Spleen (tissue), 13 donors: ENCODE data around the gene VAMP2. TPM values are rescaled to one million over a fixed set of nuclear protein-coding genes. Genes with fewer than 3 reads are reported as not detected.
A peak's percentile ranks its signal among the peaks of the same experiment; 100 is the strongest.

Experiments
- DNase-seq: peaks from one replicate; pipeline ENCODE4 v3.0.0-alpha.2; 2020
- H3K27ac ChIP-seq, 8 donors: fragments of 200-600 bp; sonication (generic) in 7 of 8; 1 replicate in 4 of 8; 2 replicates in 4 of 8; pipeline versions ENCODE4 v1.5.0 to v1.8.0; 2016 to 2021; ENCODE audit warnings: inconsistent platforms in 4 of 8, mild to moderate bottlenecking in 4 of 8, moderate library complexity in 1 of 8
- H3K27me3 ChIP-seq, 7 donors: fragments of 200-600 bp; sonication (generic) in 6 of 7; replicated peaks in 1 of 7; 1 replicate in 4 of 7; 2 replicates in 3 of 7; pipeline versions ENCODE4 v1.5.0 to v1.8.0; 2016 to 2021; ENCODE audit warnings: inconsistent platforms in 3 of 7, mild to moderate bottlenecking in 1 of 7
- H3K36me3 ChIP-seq, 6 donors: fragments of 200-600 bp; sonication (generic) in 5 of 6; 1 replicate in 4 of 6; 2 replicates in 2 of 6; pipeline versions ENCODE4 v1.5.0 to v1.8.0; 2016 to 2021; ENCODE audit warnings: inconsistent platforms in 2 of 6
- H3K4me1 ChIP-seq, 6 donors: fragments of 200-600 bp; sonication (generic) in 5 of 6; 1 replicate in 3 of 6; 2 replicates in 3 of 6; pipeline versions ENCODE4 v1.5.0 to v1.8.0; 2016 to 2021; ENCODE audit warnings: inconsistent platforms in 3 of 6
- H3K4me3 ChIP-seq, 8 donors: fragments of 200-600 bp; sonication (generic) in 7 of 8; 1 replicate in 4 of 8; 2 replicates in 4 of 8; pipeline versions ENCODE4 v1.5.0 to v1.8.0; 2016 to 2021; ENCODE audit warnings: inconsistent platforms in 4 of 8, mild to moderate bottlenecking in 4 of 8, moderate library complexity in 2 of 8
- H3K9me3 ChIP-seq, 8 donors: fragments of 200-600 bp; sonication (generic) in 7 of 8; 1 replicate in 4 of 8; 2 replicates in 4 of 8; pipeline versions ENCODE4 v1.5.0 to v1.8.0; 2016 to 2021; ENCODE audit warnings: inconsistent platforms in 4 of 8
- POLR2A ChIP-seq, 3 donors: fragments of 450-650 bp; IDR thresholded peaks; one replicate each; pipeline ENCODE4 v1.5.1; 2017; ENCODE audit warnings: antibody characterized with exemption in 3 of 3, mild to moderate bottlenecking in 1 of 3
- POLR2AphosphoS5 ChIP-seq, 3 donors: sonication (generic); formaldehyde crosslinking; IDR thresholded peaks; one replicate each; pipeline ENCODE4 v1.5.1; 2017; ENCODE audit warnings: antibody characterized with exemption in 3 of 3
- WGBS, 5 donors: extraction: QIAGEN DNeasy Blood & Tissue Kit in 3 of 5; methylation state at CpG; one replicate each; pipeline versions ENCODE4 v1.1.5 to v1.1.7; 2013 to 2018; 5-methylcytosine and 5-hydroxymethylcytosine counted together
- intact Hi-C: fragments of 100-400 bp; cut with DNase I; formaldehyde crosslinking; loops from one replicate; pipeline ENCODE4 v1.15.0; 2023; ENCODE audit warnings: low total_unique reads
- long read RNA-seq, 2 donors: transcript quantifications; one replicate each; lab custom pipeline, GENCODE V29; 2026
- polyA plus RNA-seq, 3 donors: library from polyadenylated mRNA; stranded (reverse); fragments of 200-250 nt; gene quantifications; one replicate each; pipeline ENCODE4 v1.2.1, GENCODE V29; 2013
- total RNA-seq, 7 donors: library from RNA; depleted of rRNA in 3 of 7; stranded (reverse); fragments of >200 nt in 3 of 7; fragmentation: NEBNext Ultra II Directional in 4 of 7; extraction: Animal tissue kit (Norgen Biotek cat#: 25700) in 4 of 7; gene quantifications; one replicate each; pipeline versions ENCODE4 v1.1.0 to v1.2.1, GENCODE V29; 2016 to 2021
- TF ChIP-seq, protein P1 (sequence below), 11 experiments: fragments of 200-600 bp in 7 of 11; fragments of 450-650 bp in 4 of 11; sonication (generic) in 4 of 11; IDR thresholded peaks in 8 of 11; conservative IDR thresholded peaks in 3 of 11; 1 replicate in 7 of 11; 2 replicates in 4 of 11; pipeline versions ENCODE4 v1.4.0 to v1.8.0; 2016 to 2021; ENCODE audit warnings: antibody characterized with exemption in 11 of 11, inconsistent platforms in 4 of 11, mild to moderate bottlenecking in 1 of 11
- donor health status: healthy with polysubstance abuse.
- donor health status: DM: no; HTN: no; CAD: no; lungs with moderate emphysema.
- donor health status: DM: no; HTN: no; CAD: no.
- donor health status: Bipolar disorder and iron deficiency.
- donor health status: healthy.
- donor health status: DM: no; HTN: no; CAD: no.
- donor health status: DM: yes; HTN: yes; CAD: no.

The VAMP2 gene, protein sequence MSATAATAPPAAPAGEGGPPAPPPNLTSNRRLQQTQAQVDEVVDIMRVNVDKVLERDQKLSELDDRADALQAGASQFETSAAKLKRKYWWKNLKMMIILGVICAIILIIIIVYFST
- 10 to 100 TPM; 37.5 to 94.8 (median 65.7) TPM for total RNA-seq
- polyA plus RNA-seq: 10 to 100 TPM; 38.7 to 57.8 (median 38.8) TPM
- long read RNA-seq, donor 1, transcript VAMP2-201 (5 exons, 2,153 nt): major isoform, 17 of 21 reads
- long read RNA-seq, donor 1, partial matches to known transcripts: 0 of 21 reads
- long read RNA-seq, donor 1, other reads (novel, unspliced or antisense): 0 of 21 reads
- long read RNA-seq, donor 2, transcript VAMP2-201 (5 exons, 2,153 nt): major isoform, 22 of 28 reads
- long read RNA-seq, donor 2, transcript VAMP2-203 (4 exons, 557 nt): minor isoform, 6 of 28 reads
- long read RNA-seq, donor 2, partial matches to known transcripts: 0 of 28 reads
- long read RNA-seq, donor 2, other reads (novel, unspliced or antisense): 0 of 28 reads

DNA sequence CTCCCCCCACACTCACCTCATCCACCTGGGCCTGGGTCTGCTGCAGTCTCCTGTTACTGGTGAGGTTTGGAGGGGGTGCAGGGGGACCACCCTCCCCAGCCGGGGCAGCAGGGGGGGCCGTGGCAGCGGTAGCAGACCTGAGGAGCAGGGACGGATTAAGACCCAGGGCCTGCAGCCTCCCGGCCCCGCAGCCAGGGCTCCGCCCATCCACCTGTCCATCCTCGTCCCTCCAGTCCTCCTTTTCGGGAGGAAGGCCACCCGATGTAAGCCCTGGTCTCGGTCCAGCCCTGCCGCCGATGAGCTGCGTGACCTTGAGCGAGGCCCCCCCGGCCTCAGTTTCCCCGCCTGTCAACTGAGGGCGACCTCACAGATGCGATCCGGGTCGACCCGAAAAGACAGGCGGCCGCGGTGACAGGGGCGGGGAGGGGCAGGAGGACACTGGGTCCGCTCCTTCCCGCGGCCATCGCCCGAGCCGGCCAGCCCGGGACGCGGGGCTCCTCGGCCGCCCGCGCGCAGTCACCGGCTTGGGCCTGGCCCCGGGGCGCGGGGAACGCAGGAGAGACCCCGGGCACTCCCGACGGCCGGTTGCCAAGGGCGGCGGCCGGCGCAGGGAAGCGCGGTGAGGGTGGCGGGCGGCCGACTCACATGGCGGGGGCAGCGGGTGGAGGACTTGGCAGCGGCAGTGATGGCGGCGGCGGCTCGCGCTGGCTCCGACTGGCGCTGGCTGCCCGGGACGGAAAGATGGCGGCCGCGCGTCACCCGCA is at the start of gene VAMP2:
Gene VAMP2 (minus strand): TSS at position 716 of the 764 bp plus-strand sequence. CDS start 69 bp downstream, at position 647.
- Histone ChIP-seq H3K4me3 (peak within 1 kb of the TSS; percentile 72 to 96 (median 82)), H3K4me1 (peaks cover 36 to 78% (median 69%) of the 10 kb centered on the region in 6 donors), H3K9me3 (no peaks in the 10 kb centered on the region), H3K36me3 (peaks cover 0 to 38% (median 23%) of the 10 kb centered on the region in 6 donors), H3K27me3 (no peaks in the 10 kb centered on the region), H3K27ac (peak within 1 kb of the TSS; percentile 98 to 100 (median 100))
- TF ChIP-seq, protein P1, sequence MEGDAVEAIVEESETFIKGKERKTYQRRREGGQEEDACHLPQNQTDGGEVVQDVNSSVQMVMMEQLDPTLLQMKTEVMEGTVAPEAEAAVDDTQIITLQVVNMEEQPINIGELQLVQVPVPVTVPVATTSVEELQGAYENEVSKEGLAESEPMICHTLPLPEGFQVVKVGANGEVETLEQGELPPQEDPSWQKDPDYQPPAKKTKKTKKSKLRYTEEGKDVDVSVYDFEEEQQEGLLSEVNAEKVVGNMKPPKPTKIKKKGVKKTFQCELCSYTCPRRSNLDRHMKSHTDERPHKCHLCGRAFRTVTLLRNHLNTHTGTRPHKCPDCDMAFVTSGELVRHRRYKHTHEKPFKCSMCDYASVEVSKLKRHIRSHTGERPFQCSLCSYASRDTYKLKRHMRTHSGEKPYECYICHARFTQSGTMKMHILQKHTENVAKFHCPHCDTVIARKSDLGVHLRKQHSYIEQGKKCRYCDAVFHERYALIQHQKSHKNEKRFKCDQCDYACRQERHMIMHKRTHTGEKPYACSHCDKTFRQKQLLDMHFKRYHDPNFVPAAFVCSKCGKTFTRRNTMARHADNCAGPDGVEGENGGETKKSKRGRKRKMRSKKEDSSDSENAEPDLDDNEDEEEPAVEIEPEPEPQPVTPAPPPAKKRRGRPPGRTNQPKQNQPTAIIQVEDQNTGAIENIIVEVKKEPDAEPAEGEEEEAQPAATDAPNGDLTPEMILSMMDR (IDR thresholded peaks at IDR 0.05 in 8 of 11, conservative IDR thresholded peaks at IDR 0.05 in 3 of 11): peak in 6 of 11 experiments; percentile 12 to 38 (median 24)
- TF ChIP-seq POLR2AphosphoS5 (IDR thresholded peaks at IDR 0.05) (peak; percentile 93 to 94 (median 93)), POLR2A (IDR thresholded peaks at IDR 0.05) (peak in 2 of 3 donors; percentile 59 to 70)
- 0 to 1% (median 1%) methylated on average over 48 to 75 of the region's 75 CpGs for WGBS, 5 donors
- DNase-seq: peak; percentile 96
- intact Hi-C loops: no loop called here

DNA sequence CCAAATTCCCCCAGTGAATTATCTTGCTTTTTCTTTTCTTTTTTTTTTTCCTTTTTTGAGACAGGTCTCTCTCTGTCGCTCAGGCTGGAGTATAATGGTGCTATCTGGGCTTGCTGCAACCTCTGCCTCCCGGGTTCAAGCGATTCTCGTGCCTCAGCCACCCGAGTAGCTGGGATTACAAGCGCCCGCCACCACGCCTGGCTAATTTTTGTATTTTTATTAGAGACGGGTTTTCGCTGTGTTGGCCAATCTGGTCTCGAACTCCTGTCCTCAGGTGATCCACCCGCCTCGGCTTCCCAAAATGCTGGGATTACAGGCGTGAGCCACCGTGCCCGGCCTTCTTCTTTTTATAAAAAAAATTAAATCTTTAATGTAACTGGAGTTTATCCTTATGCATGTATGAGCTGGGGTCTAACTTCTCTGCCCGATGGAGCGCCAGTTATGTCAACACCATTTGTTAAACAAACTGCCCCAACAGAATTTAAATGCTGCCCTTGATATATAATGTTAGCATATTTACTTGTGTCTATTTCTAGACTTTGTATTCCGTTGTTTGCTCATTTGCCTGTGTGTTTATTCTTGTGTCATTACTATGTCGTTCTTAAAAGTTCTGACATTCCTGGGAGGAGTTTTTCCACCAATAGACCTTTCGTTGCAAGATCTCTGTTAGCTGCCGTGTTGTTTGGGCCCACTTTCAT is 48.2 kb upstream of the VAMP2 start:
- H3K4me1 ChIP-seq: peaks cover 6 to 35% (median 19%) of the 10 kb centered on the region in 6 donors
- H3K27me3 ChIP-seq: no peaks in the 10 kb centered on the region
- no peak for TF ChIP-seq POLR2AphosphoS5 (IDR thresholded peaks at IDR 0.05)
- TF ChIP-seq, protein P1 (IDR thresholded peaks at IDR 0.05 in 8 of 11, conservative IDR thresholded peaks at IDR 0.05 in 3 of 11): no peak
- no peak for TF ChIP-seq POLR2A (IDR thresholded peaks at IDR 0.05)
- H3K36me3 ChIP-seq: peaks cover 0 to 15% (median 0%) of the 10 kb centered on the region in 6 donors
- no peaks in the 10 kb centered on the region for H3K9me3 ChIP-seq
- DNase-seq: no peak
- peak overlapping the region; percentile 40 to 76 (median 54) for H3K4me3 ChIP-seq
- intact Hi-C loops: no loop called here
- H3K27ac ChIP-seq: peak overlapping the region in 7 of 8 donors; percentile 84 to 88 (median 86)
- WGBS, 5 donors: 19 to 28% (median 21%) methylated on average over 22 of the region's 22 CpGs

DNA sequence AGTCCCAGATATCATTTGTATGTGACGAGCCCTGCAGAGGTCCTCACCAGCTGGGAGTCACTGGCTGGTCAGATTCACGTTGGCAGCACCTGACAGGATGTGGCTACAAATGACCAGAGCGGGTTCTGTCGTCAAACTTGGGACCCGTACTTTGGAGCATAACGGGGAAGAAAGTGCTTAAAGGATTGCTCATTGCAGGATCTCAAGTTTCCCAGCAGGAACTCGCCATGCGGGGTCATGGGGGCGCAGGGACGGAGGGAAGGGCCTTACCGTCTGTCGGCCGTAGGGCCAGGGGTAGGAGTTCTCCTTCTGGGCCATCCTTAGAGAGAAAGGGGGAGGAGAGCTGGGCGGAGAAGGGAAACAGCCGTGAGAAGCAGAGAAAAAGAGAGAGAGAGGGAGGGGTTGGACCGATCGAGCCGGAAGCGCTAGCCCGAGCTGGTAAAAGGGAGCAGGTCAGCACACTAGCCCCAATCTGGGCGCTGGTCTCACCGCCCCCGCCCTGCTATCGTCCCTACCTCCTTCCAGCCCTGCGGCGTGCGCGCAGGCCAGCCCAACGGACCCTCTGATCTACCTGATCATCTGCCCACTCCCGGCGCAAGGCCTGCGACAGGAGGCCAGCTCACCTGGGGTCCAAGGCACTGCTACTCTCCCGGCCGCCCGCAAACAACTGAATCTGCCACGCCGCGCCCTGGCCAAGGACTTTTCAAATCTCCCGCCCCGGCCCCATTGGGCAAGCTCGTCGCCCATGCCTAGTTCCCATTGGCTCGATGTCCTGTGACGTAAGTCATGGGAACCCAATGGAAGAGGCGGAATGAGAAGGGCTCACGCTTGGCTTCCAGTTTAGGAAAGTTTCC is 47.4 kb upstream of the VAMP2 start, which contains the start of gene AURKB:
Gene AURKB (minus strand): TSS at position 669 of the 854 bp plus-strand sequence. CDS start 351 bp downstream, at position 318.
- Histone ChIP-seq H3K27me3 (no peaks in the 10 kb centered on the region), H3K27ac (peak within 1 kb of the TSS in 7 of 8 donors; percentile 84 to 88 (median 86)), H3K4me1 (peaks cover 6 to 35% (median 19%) of the 10 kb centered on the region in 6 donors), H3K36me3 (peaks cover 0 to 22% (median 0%) of the 10 kb centered on the region in 6 donors), H3K9me3 (no peaks in the 10 kb centered on the region), H3K4me3 (peak within 1 kb of the TSS; percentile 40 to 76 (median 54))
- DNase-seq: peak; percentile 95
- TF ChIP-seq POLR2A (IDR thresholded peaks at IDR 0.05): no peak
- peak; percentile 70 to 81 (median 75) for TF ChIP-seq POLR2AphosphoS5 (IDR thresholded peaks at IDR 0.05)
- TF ChIP-seq, protein P1 (IDR thresholded peaks at IDR 0.05 in 8 of 11, conservative IDR thresholded peaks at IDR 0.05 in 3 of 11): no peak
- 1 to 2% (median 1%) methylated on average over 43 to 46 of the region's 46 CpGs for WGBS, 5 donors
- intact Hi-C loops: no loop called here
